Neutrophil (primary cell): ENCODE results near the gene LRRTM4.

Experiments
- H3K27ac ChIP-seq: fragments of 200-600 bp; sonication (generic); 2 replicates; pipeline ENCODE4 v1.5.1; 2016; ENCODE audit warnings: mild to moderate bottlenecking, moderate library complexity
- H3K27me3 ChIP-seq: fragments of 200-600 bp; sonication (generic); 2 replicates; pipeline ENCODE4 v1.6.0; 2016; ENCODE audit warnings: mild to moderate bottlenecking
- H3K36me3 ChIP-seq: fragments of 200-600 bp; sonication (generic); 2 replicates; pipeline ENCODE4 v1.5.1; 2017
- H3K4me1 ChIP-seq, 2 experiments: fragments of 200-600 bp in 1 of 2; sonication (generic) in 1 of 2; 1 replicate in 1 of 2; 2 replicates in 1 of 2; pipeline versions ENCODE4 v1.5.1 to v1.6.1; 2013 to 2016; ENCODE audit warnings: low read depth in 1 of 2, low read length in 1 of 2, mild to moderate bottlenecking in 1 of 2, moderate library complexity in 1 of 2; ENCODE audit not compliant: control insufficient read depth in 1 of 2, insufficient read depth in 1 of 2
- H3K4me3 ChIP-seq, 2 experiments: fragments of 200-600 bp in 1 of 2; sonication (generic) in 1 of 2; 1 replicate in 1 of 2; 2 replicates in 1 of 2; pipeline ENCODE4 v1.5.1; 2013 to 2016; ENCODE audit warnings: low read depth in 1 of 2, low read length in 1 of 2, mild to moderate bottlenecking in 1 of 2, moderate library complexity in 1 of 2
- H3K9me3 ChIP-seq: fragments of 200-600 bp; sonication (generic); 2 replicates; pipeline ENCODE4 v1.5.1; 2016
- TF ChIP-seq, protein P1 (sequence below): fragments of 200-600 bp; sonication (generic); IDR thresholded peaks from 2 replicates; pipeline ENCODE4 v1.5.1; 2016; ENCODE audit warnings: antibody characterized with exemption

Gene LRRTM4

DNA sequence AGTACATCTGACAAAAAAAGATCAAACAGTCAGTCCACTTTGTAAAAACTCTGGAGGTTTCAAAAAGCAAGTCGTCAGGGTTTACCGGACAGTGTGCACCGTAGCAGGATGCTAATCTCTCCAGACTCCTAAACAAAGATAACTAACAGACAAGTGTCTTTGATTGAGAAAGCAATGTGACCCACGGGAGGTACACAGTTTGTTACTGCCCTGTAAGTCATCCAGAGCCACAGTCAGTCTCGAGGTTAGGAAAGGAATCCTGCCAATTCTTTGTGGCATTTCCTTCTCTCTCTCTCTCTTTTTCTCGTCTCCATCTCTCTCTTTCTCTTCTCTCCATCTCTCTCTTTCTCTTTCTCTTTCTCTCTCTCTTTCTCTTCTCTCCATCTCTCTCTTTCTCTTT lies 42.8 kb downstream of the LRRTM4 start:
- H3K27ac ChIP-seq = no peak overlapping the region
- TF ChIP-seq, protein P1, sequence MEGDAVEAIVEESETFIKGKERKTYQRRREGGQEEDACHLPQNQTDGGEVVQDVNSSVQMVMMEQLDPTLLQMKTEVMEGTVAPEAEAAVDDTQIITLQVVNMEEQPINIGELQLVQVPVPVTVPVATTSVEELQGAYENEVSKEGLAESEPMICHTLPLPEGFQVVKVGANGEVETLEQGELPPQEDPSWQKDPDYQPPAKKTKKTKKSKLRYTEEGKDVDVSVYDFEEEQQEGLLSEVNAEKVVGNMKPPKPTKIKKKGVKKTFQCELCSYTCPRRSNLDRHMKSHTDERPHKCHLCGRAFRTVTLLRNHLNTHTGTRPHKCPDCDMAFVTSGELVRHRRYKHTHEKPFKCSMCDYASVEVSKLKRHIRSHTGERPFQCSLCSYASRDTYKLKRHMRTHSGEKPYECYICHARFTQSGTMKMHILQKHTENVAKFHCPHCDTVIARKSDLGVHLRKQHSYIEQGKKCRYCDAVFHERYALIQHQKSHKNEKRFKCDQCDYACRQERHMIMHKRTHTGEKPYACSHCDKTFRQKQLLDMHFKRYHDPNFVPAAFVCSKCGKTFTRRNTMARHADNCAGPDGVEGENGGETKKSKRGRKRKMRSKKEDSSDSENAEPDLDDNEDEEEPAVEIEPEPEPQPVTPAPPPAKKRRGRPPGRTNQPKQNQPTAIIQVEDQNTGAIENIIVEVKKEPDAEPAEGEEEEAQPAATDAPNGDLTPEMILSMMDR = no peak
- H3K9me3 ChIP-seq = no peaks in the 10 kb centered on the region
- H3K36me3 ChIP-seq = no peaks in the 10 kb centered on the region
- no peaks in the 10 kb centered on the region for H3K4me1 ChIP-seq
- H3K4me3 ChIP-seq = no peak overlapping the region
- no peaks in the 10 kb centered on the region for H3K27me3 ChIP-seq

DNA sequence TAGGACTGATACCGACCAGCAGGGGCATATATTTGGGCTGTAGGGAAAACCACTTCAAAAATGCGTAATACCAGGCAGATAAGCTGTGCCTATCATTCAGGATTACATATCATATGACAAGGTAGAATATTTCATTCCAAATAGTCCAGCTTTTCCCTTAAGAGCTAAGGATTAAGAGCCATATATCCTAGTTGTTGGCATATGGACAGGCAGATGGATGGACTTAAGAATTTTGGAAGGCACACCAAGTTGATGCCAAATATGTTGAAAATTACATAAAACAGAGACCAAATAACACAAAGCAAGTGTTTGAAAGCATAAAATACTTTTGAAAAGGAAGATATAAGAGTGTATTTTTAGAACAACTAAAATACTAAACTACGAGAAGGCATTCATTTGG lies 52.1 kb downstream of the LRRTM4 start:
- no peaks in the 10 kb centered on the region for H3K36me3 ChIP-seq
- H3K27me3 ChIP-seq = no peaks in the 10 kb centered on the region
- TF ChIP-seq, protein P1 = no peak
- no peak overlapping the region for H3K27ac ChIP-seq
- H3K4me3 ChIP-seq = no peak overlapping the region
- H3K9me3 ChIP-seq = no peaks in the 10 kb centered on the region
- no peaks in the 10 kb centered on the region for H3K4me1 ChIP-seq

DNA sequence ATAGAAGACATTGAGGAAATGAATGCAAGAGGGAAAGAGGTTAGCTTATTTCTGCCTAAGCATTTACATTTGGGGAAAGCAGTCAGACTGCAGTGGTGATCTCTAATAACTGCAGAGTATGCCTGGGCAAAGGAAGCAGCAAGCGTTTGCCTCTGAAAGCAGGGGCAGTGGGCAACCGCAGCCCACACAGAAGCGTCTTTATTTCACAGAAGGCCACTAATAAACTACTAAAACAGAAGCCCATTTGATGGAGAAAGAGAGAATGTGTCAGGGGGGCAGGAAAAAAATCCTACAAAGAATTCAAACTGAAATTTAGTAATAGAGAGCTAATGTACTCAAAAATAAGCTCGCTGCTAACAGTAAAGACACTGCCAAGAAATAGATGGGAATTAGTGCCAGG lies 53.1 kb downstream of the LRRTM4 start:
- H3K27me3 ChIP-seq = no peaks in the 10 kb centered on the region
- no peaks in the 10 kb centered on the region for H3K36me3 ChIP-seq
- H3K4me1 ChIP-seq = no peaks in the 10 kb centered on the region
- no peaks in the 10 kb centered on the region for H3K9me3 ChIP-seq
- H3K4me3 ChIP-seq = no peak overlapping the region
- TF ChIP-seq, protein P1 = no peak
- H3K27ac ChIP-seq = no peak overlapping the region

DNA sequence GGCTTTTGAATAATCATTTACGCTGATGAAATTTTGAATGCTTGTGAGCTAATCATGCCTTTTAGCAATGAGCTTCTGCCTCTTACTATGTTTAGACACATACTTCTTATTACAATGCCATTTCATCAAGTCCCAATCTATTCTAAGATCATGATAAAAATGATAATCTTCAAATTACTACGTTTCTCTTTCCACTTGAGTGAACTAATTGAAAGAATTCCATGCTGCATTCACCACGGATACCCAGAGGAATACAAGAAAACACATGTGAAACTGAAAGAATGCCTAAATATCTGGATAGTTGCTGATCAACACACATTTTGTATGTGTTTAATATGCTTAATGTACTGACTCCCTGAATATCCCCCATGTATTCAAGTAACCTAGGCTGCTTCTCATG lies 62.3 kb downstream of the LRRTM4 start:
- Histone ChIP-seq H3K9me3 (no peaks in the 10 kb centered on the region), H3K36me3 (no peaks in the 10 kb centered on the region), H3K27ac (no peak overlapping the region), H3K4me3 (no peak overlapping the region), H3K4me1 (no peaks in the 10 kb centered on the region), H3K27me3 (no peaks in the 10 kb centered on the region)
- TF ChIP-seq, protein P1 = no peak

DNA sequence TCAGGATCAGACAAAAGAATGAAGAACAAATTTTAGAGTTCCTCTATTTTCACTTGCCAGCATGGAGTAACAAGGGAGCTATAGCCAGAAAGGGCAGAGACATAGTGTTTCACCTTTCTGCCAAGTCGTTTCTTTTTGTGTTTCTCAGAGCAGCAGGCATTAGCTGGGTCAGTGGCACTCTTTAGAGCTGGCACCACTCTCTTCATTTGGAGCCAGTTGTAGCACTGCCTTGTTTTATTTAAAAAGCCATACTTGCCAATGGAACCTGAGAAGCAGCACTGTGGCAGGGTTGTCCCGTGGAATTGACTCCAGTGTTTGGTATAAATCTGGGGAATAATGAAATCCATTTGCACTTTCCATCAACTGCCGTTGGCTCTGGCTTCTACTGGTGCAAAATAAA lies 64.0 kb downstream of the LRRTM4 start:
- no peak overlapping the region for H3K27ac ChIP-seq
- TF ChIP-seq, protein P1 = no peak
- no peaks in the 10 kb centered on the region for H3K4me1 ChIP-seq
- H3K36me3 ChIP-seq = no peaks in the 10 kb centered on the region
- H3K9me3 ChIP-seq = no peaks in the 10 kb centered on the region
- H3K27me3 ChIP-seq = no peaks in the 10 kb centered on the region
- H3K4me3 ChIP-seq = no peak overlapping the region

DNA sequence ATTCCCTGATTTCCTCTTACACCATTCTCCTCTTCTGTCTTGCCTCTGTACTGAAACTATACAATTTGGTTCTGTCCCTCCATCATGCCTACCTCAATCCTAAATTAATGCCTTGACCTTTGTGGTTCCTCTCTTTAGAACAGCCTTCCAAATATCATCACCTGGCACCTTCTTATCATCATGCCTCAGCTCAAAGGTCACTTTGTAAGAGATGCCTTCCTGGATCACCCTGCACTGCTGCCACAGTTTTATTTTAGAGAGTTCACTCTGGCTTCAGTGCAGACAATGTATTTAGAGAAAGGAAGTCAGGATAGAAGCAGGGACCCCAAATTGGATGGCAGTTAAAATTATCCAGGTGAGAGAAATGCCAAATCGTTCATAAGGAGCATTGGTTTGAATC lies 64.5 kb downstream of the LRRTM4 start:
- TF ChIP-seq, protein P1 = no peak
- no peaks in the 10 kb centered on the region for H3K27me3 ChIP-seq
- H3K4me1 ChIP-seq = no peaks in the 10 kb centered on the region
- no peaks in the 10 kb centered on the region for H3K9me3 ChIP-seq
- no peak overlapping the region for H3K4me3 ChIP-seq
- H3K36me3 ChIP-seq = no peaks in the 10 kb centered on the region
- H3K27ac ChIP-seq = no peak overlapping the region
